ENCODE data around the gene CCDC9B.
A peak's percentile ranks its signal among the peaks of the same experiment; 100 is the strongest.

- TF ChIP-seq CTCF (IDR thresholded peaks at IDR 0.05; ENCODE audit: low read length) (peak; percentile 12; the same call in 1 of the 2 replicates), EZH2 (optimal IDR thresholded peaks at IDR 0.05; ENCODE audit: low read depth, low read length) (no peak)
Observed at GRCh38 chr15:40358471-40359353, 18.0 kb upstream of the CCDC9B start.
